H1 (cell line): ENCODE measurements around the gene NDUFB6. TPM values are rescaled to one million over a fixed set of nuclear protein-coding genes. Genes with fewer than 3 reads are reported as not detected.
"Not testable (repeated sequence)": the region's sequence is repeated elsewhere in the genome, so short reads cannot be mapped to it uniquely, and the experiment has no call there.

Experiments
- CTCF ChIA-PET: fragments of 300-600 bp; sonication (Branson Sonifier 250); formaldehyde crosslinking; loops from one replicate; lab custom pipeline; 2021; ENCODE audit not compliant: partially characterized antibody; lab: Charles Lee
- POLR2A ChIA-PET: fragments of 300-600 bp; sonication (Branson Sonifier 250); formaldehyde crosslinking; loops from one replicate; lab custom pipeline; 2021; ENCODE audit warnings: inconsistent platforms; ENCODE audit not compliant: partially characterized antibody; lab: Charles Lee
- DNase-seq, 2 experiments: peaks; one replicate each; pipeline versions ENCODE4 v3.0.0 to v3.0.0-alpha.2; 2010 to 2022; ENCODE audit warnings: low spot score in 2 of 2, low read depth in 1 of 2, mixed read lengths in 1 of 2
- FAIRE-seq: peaks from 2 replicates; lab custom pipeline; 2011; peaks lifted over from hg19 to GRCh38; lab: Jason Lieb, UNC
- H2AFZ ChIP-seq: 2 replicates; pipeline ENCODE4 v1.8.1; 2012; ENCODE audit warnings: low read length, inconsistent platforms
- H2AK5ac ChIP-seq: 2 replicates; pipeline ENCODE4 v1.6.1; 2013; ENCODE audit warnings: low read depth, low read length
- H2BK120ac ChIP-seq: replicated peaks from 2 replicates; pipeline ENCODE3; 2013; ENCODE audit warnings: low read depth, low read length, inconsistent platforms
- H2BK12ac ChIP-seq: 2 replicates; pipeline ENCODE4 v1.6.1; 2013; ENCODE audit warnings: low read depth, low read length
- H2BK15ac ChIP-seq: 2 replicates; pipeline ENCODE4 v1.6.1; 2013; ENCODE audit warnings: low read length
- H2BK20ac ChIP-seq: 2 replicates; pipeline ENCODE4 v1.6.1; 2013; ENCODE audit warnings: low read length
- H2BK5ac ChIP-seq: 2 replicates; pipeline ENCODE4 v1.6.1; 2013; ENCODE audit warnings: low read depth, low read length
- H3K14ac ChIP-seq: 2 replicates; pipeline ENCODE4 v1.6.1; 2013; ENCODE audit warnings: inconsistent platforms; ENCODE audit not compliant: insufficient read length
- H3K18ac ChIP-seq: 2 replicates; pipeline ENCODE4 v1.6.1; 2013; ENCODE audit warnings: low read length; ENCODE audit errors: extremely low read depth
- H3K23ac ChIP-seq: 2 replicates; pipeline ENCODE4 v1.6.1; 2013; ENCODE audit warnings: inconsistent platforms; ENCODE audit not compliant: insufficient read length
- H3K23me2 ChIP-seq: 2 replicates; pipeline ENCODE4 v1.6.1; 2013; ENCODE audit warnings: low read depth, low read length
- H3K27ac ChIP-seq: 2 replicates; pipeline ENCODE4 v1.6.1; 2011; ENCODE audit warnings: low read depth, low read length, inconsistent platforms
- H3K27me3 ChIP-seq, 4 experiments: replicated peaks in 1 of 4; 1 replicate in 1 of 4; 2 replicates in 3 of 4; pipeline versions ENCODE4 v1.6.1 to v1.8.1; 2011 to 2013; ENCODE audit warnings: low read length in 3 of 4, mild to moderate bottlenecking in 3 of 4, inconsistent platforms in 2 of 4, mixed read lengths in 2 of 4, moderate library complexity in 1 of 4; ENCODE audit not compliant: control insufficient read depth in 3 of 4, insufficient read depth in 3 of 4; ENCODE audit errors: extremely low read depth in 1 of 4
- H3K36me3 ChIP-seq, 4 experiments: 2 replicates each; pipeline versions ENCODE4 v1.6.1 to v1.8.1; 2011 to 2013; ENCODE audit warnings: mild to moderate bottlenecking in 4 of 4, low read length in 3 of 4, moderate library complexity in 2 of 4, control low read depth in 1 of 4, inconsistent platforms in 1 of 4; ENCODE audit not compliant: insufficient read depth in 4 of 4, control insufficient read depth in 2 of 4
- H3K4ac ChIP-seq: replicated peaks from 2 replicates; pipeline ENCODE3; 2013; ENCODE audit warnings: low read length, low read depth, mixed read lengths, inconsistent platforms; ENCODE audit not compliant: insufficient read length
- H3K4me1 ChIP-seq, 4 experiments: replicated peaks in 1 of 4; 1 replicate in 1 of 4; 2 replicates in 3 of 4; pipeline versions ENCODE4 v1.6.1 to v1.8.1; 2011 to 2013; ENCODE audit warnings: low read length in 3 of 4, inconsistent platforms in 2 of 4, mixed read lengths in 1 of 4; ENCODE audit not compliant: insufficient read depth in 4 of 4, control insufficient read depth in 3 of 4
- H3K4me2 ChIP-seq, 2 experiments: 2 replicates each; pipeline versions ENCODE4 v1.6.1 to v1.8.1; 2011 to 2013; ENCODE audit warnings: low read depth in 2 of 2, low read length in 2 of 2, control low read depth in 1 of 2, inconsistent platforms in 1 of 2, mild to moderate bottlenecking in 1 of 2; ENCODE audit not compliant: insufficient read depth in 1 of 2
- H3K4me3 ChIP-seq, 4 experiments: fragments of 200-600, 300-600 bp in 1 of 4; sonication (generic), shearing (Covaris generic), sonication (Bioruptor Twin) in 1 of 4; 2 replicates each; pipeline versions ENCODE4 v1.5.1 to v1.8.1; 2011 to 2016; ENCODE audit warnings: low read length in 4 of 4, low read depth in 3 of 4, control low read depth in 2 of 4, inconsistent platforms in 2 of 4, mild to moderate bottlenecking in 2 of 4, mixed read lengths in 1 of 4, moderate library complexity in 1 of 4; ENCODE audit not compliant: insufficient read depth in 2 of 4; ENCODE audit errors: extremely low read depth in 1 of 4
- H3K56ac ChIP-seq: replicated peaks from 2 replicates; pipeline ENCODE3; 2013; ENCODE audit warnings: low read depth, mild to moderate bottlenecking, mixed read lengths, low read length, inconsistent platforms; ENCODE audit not compliant: insufficient read length
- H3K79me1 ChIP-seq: 2 replicates; pipeline ENCODE4 v1.6.1; 2013; ENCODE audit warnings: low read depth, low read length, control low read depth
- H3K79me2 ChIP-seq, 2 experiments: 2 replicates each; pipeline versions ENCODE4 v1.6.1 to v1.8.1; 2012 to 2013; ENCODE audit warnings: low read length in 2 of 2, mild to moderate bottlenecking in 2 of 2, inconsistent platforms in 1 of 2; ENCODE audit not compliant: insufficient read depth in 2 of 2, control insufficient read depth in 1 of 2
- H3K9ac ChIP-seq, 4 experiments: replicated peaks in 1 of 4; 1 replicate in 1 of 4; 2 replicates in 3 of 4; pipeline versions ENCODE4 v1.6.1 to v1.8.1; 2011 to 2013; ENCODE audit warnings: low read depth in 3 of 4, low read length in 3 of 4, control low read depth in 2 of 4, mild to moderate bottlenecking in 2 of 4, moderate library complexity in 2 of 4, inconsistent platforms in 1 of 4; ENCODE audit errors: extremely low read depth in 1 of 4
- H3K9me3 ChIP-seq, 2 experiments: 2 replicates each; pipeline versions ENCODE4 v1.6.1 to v1.8.1; 2012 to 2013; ENCODE audit warnings: mild to moderate bottlenecking in 2 of 2, moderate library complexity in 2 of 2, control low read depth in 1 of 2, inconsistent platforms in 1 of 2, low read depth in 1 of 2, low read length in 1 of 2, mixed read lengths in 1 of 2; ENCODE audit not compliant: insufficient read depth in 2 of 2
- H4K20me1 ChIP-seq, 2 experiments: replicated peaks in 1 of 2; 2 replicates each; pipeline versions ENCODE3 to v1.8.1; 2011 to 2013; ENCODE audit warnings: inconsistent platforms in 2 of 2, low read length in 2 of 2, mild to moderate bottlenecking in 1 of 2; ENCODE audit not compliant: insufficient read depth in 2 of 2, control insufficient read depth in 1 of 2
- H4K5ac ChIP-seq: 2 replicates; pipeline ENCODE4 v1.6.1; 2013; ENCODE audit warnings: low read length, low read depth, mixed read lengths, inconsistent platforms; ENCODE audit not compliant: insufficient read length
- H4K8ac ChIP-seq: 2 replicates; pipeline ENCODE4 v1.8.0; 2013; ENCODE audit warnings: mild to moderate bottlenecking, moderate library complexity, low read length, inconsistent platforms; ENCODE audit not compliant: insufficient read depth; ENCODE audit errors: extremely low read depth
- H4K91ac ChIP-seq: replicated peaks from 2 replicates; pipeline ENCODE3; 2013; ENCODE audit warnings: low read length, mixed read lengths, inconsistent platforms; ENCODE audit not compliant: insufficient read length
- CHD2 ChIP-seq: IDR thresholded peaks from 2 replicates; pipeline ENCODE4 v1.6.1; 2012; ENCODE audit warnings: low read length, improper control_type of control experiment
- HDAC6 ChIP-seq: IDR thresholded peaks from one replicate; pipeline ENCODE4 v1.7.1; 2012; ENCODE audit warnings: low read depth, mild to moderate bottlenecking, inconsistent platforms, low read length, moderate library complexity
- KDM4A ChIP-seq: IDR thresholded peaks from one replicate; pipeline ENCODE4 v1.7.1; 2012; ENCODE audit warnings: low read depth, mild to moderate bottlenecking, moderate library complexity, low read length, inconsistent platforms; ENCODE audit not compliant: severe bottlenecking
- WGBS, 2 experiments: shearing (Covaris generic) in 1 of 2; methylation state at CpG; one replicate each; pipeline versions ENCODE4 v1.1.6 to v1.1.7; 2013 to 2015; ENCODE audit warnings: low lambda C conversion rate in 2 of 2, mixed read lengths in 2 of 2, inconsistent platforms in 1 of 2, low coverage in 1 of 2, missing lambda C conversion rate in 1 of 2; ENCODE audit not compliant: insufficient replicate concordance in 2 of 2, insufficient coverage in 1 of 2, insufficient read length in 1 of 2; ENCODE audit errors: extremely low coverage in 1 of 2, missing lambda C conversion rate in 1 of 2; 5-methylcytosine and 5-hydroxymethylcytosine counted together
- polyA plus RNA-seq, 7 experiments: library from polyadenylated mRNA; depleted of rRNA in 3 of 7; stranded (reverse) in 5 of 7; unstranded in 2 of 7; fragments of >200 nt in 5 of 7; fragments of 200-250 nt in 2 of 7; gene quantifications; 1 replicate in 5 of 7; 2 replicates in 1 of 7; 4 replicates in 1 of 7; pipeline versions ENCODE4 v1.2.1 to v1.2.3, GENCODE V29; 2011 to 2013; ENCODE audit warnings: missing spikeins in 2 of 7, mixed read lengths in 2 of 7
- total RNA-seq: library from RNA; stranded (reverse); fragmentation: NEBNext Ultra II Directional; extraction: Animal tissue kit (Norgen Biotek cat#: 25700); gene quantifications from 2 replicates; pipeline ENCODE4 v1.2.1, GENCODE V29; 2021

The NDUFB6 gene
- total and polyA plus RNA-seq, 2 of the 8 experiments (the other 6 are each of a cell fraction or from before 2014, with no cell fraction given): 55.8 to 61.4 TPM

- TF ChIP-seq HDAC6 (no peak), KDM4A (no peak), CHD2 (no peak)
Observed at GRCh38 chr9:32603914-32604852, 31.2 kb upstream of the NDUFB6 start (continued).

DNA sequence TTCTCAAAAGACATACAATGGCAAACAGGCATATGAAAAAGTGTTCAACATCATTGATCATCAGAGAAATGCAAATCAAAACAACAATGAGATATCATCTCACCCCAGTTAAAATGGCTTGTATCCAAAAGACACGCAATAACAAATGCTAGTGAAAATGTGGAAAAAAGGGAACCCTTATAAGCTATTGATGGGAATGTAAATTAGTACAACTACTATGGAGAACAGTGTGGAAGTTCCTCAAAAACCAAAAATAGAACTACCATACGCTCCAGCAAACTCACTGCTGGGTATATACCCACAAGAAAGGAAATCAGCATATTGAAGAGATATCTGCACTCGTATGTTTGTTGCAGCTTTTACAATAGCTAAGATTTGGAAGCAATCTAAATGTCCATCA, 26.1 kb upstream of the NDUFB6 start:
- H2BK20ac ChIP-seq, H3K79me2 ChIP-seq, POLR2A ChIA-PET, H3K9me3 ChIP-seq, H3K4me1 ChIP-seq, H3K14ac ChIP-seq, H3K27ac ChIP-seq, H3K9ac ChIP-seq, H3K4ac ChIP-seq, H2BK5ac ChIP-seq, H3K23me2 ChIP-seq, H4K20me1 ChIP-seq, H2BK15ac ChIP-seq, H2BK12ac ChIP-seq, H3K36me3 ChIP-seq, H4K8ac ChIP-seq, FAIRE-seq, H2BK120ac ChIP-seq, H4K5ac ChIP-seq, H3K23ac ChIP-seq, H3K56ac ChIP-seq, H4K91ac ChIP-seq, H2AK5ac ChIP-seq, DNase-seq, H3K18ac ChIP-seq, H3K27me3 ChIP-seq, H3K4me3 ChIP-seq, H2AFZ ChIP-seq, H3K4me2 ChIP-seq, H3K79me1 ChIP-seq: not testable (repeated sequence)
- 84% methylated on average over 3 of the region's 3 CpGs; no CpG with 5 or more reads in 1 of the 2 experiments for WGBS, 2 experiments
- CTCF ChIA-PET: interaction anchor here (0.6 to 1.7 kb wide), 5 partner anchors 9 to 221 kb away, joined by 3 to 8 read pairs (median 5); no protein-coding TSS in a partner anchor
